Omental fat pad (tissue), 4 donors: ENCODE data around the gene ADRA2B. TPM values are rescaled to one million over a fixed set of nuclear protein-coding genes. Genes with fewer than 3 reads are reported as not detected.
A peak's percentile ranks its signal among the peaks of the same experiment; 100 is the strongest.
"Not testable (repeated sequence)": the region's sequence is repeated elsewhere in the genome, so short reads cannot be mapped to it uniquely, and the experiment has no call there.

Source experiments
- ATAC-seq: fragments of 150-250 bp; one replicate; pipeline ENCODE4 v1.9.1; 2016; ENCODE audit warnings: mild to moderate bottlenecking, moderate library complexity; ENCODE audit not compliant: low FRiP score
- DNase-seq: peaks from one replicate; pipeline ENCODE4 v3.0.0-alpha.2; 2019; ENCODE audit warnings: low spot score
- CTCF ChIP-seq, 3 donors: fragments of 450-650 bp; IDR thresholded peaks; one replicate each; pipeline ENCODE4 v1.5.1; 2016 to 2017; ENCODE audit warnings: antibody characterized with exemption in 3 of 3, mild to moderate bottlenecking in 3 of 3, moderate library complexity in 2 of 3
- total RNA-seq, 4 donors: library from RNA; depleted of rRNA; stranded (reverse); fragments of >200 nt; gene quantifications; one replicate each; pipeline ENCODE4 v1.1.0, GENCODE V29; 2016

Gene ADRA2B
- total RNA-seq, result 1 to 10 TPM in 3 of 4 donors, under 1 TPM in 1; 0.63 to 9.8 (median 2.6) TPM

- DNase-seq (no peak), ATAC-seq (peak; percentile 51)
- TF ChIP-seq CTCF (IDR thresholded peaks at IDR 0.05), result no peak
Observed at GRCh38 chr2:96116424-96116878, at the start of gene ADRA2B. Gene ADRA2B, minus strand, starts transcription at chr2:96116571. Its CDS starts 422 bp downstream, at chr2:96116149.

DNA sequence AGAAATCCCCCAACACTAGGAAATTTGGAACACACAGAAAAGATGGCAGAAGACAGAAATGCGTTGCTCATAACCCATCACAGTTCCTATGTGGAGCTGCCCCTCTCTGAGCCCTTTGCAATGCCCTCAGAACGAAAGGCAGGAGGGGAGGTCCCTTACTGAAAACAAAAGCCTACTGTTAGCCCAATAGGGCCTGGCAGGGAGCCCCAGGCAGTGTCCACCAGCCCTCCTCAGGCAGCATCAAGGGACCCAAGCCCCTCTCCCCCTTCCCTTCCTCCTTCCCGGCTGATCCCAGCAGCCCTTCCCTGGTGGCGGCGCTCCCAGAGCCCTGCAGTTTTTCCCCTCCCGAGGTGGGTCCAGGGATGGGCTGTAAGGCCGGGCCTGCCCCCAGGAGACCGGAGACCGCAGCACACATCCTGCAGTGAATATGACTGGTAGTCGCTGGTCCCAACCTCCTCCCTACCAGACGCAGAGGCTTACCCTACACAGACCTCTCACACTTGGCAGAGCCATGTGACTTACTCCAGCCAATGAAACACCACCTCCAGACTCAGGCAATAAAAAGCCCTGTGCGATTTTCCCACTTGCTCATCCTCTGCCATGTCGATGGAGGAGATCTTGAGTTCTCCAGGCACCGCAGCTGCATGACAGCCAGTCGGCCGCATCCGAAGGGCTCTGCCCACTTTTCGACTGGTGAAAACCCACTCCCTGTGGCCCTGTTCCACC lies 48.3 kb upstream of the ADRA2B start:
- ATAC-seq, result no peak

DNA sequence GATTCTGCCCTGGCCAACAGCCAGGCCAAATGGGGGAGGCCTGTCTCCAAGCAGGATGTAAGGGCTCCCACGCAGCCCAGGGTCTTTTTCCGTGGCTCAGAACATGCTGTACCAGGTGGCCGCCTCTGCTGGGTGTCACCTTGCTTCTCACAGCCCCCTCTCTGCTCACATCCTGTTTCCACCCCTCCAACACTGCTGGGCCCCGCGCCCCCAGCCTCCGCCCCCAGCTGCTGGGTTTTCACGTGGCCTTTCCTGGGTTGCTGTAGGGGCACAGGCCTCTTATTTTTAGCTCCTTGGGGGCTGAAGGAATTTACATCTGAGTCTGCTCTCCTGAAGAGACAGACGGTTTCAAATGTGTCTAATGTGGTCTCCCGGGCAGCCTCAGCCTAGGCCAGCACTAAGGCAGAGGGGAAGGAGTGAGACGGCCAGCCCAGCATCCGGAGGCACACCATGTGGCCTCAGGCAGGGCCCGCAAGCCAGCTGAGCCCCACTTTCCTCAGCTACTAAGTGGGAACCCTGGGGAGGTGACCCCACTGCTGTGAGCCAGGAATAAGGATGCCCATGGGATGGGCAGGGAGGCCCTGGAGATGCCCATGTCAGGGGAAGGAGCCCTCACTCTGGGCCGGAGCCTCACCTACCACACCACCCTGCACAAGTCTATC lies 47.5 kb upstream of the ADRA2B start:
- no peak for ATAC-seq
- no peak for TF ChIP-seq CTCF (IDR thresholded peaks at IDR 0.05)
- DNase-seq, result no peak

More for the DNA sequence above, 48.3 kb upstream of the ADRA2B start:
- no peak for TF ChIP-seq CTCF (IDR thresholded peaks at IDR 0.05)
- DNase-seq, result no peak

DNA sequence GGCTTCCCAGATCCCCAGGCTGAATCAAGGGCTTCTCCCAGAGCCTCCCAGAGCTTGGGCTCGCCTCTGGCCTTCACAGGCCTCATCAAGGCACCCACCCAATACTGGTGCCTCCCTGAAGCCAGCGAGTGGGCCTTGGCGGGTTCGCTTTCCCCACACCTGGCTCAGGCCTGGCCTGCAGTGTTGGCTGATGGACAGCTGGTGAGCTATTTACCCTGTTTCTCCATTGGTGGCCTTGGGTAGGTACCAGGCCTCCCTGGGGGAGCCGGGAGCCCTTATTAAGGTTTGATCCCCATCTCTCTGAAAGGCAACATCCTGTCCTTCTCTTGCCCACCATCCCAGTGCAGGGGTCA lies 47.0 kb upstream of the ADRA2B start:
- no peak for TF ChIP-seq CTCF (IDR thresholded peaks at IDR 0.05)
- ATAC-seq (no peak), DNase-seq (no peak)

GRCh38 chr2:96161898-96162297 lies 45.5 kb upstream of the ADRA2B start:
- ATAC-seq, result no peak
- no peak for DNase-seq
- no peak for TF ChIP-seq CTCF (IDR thresholded peaks at IDR 0.05)

DNA sequence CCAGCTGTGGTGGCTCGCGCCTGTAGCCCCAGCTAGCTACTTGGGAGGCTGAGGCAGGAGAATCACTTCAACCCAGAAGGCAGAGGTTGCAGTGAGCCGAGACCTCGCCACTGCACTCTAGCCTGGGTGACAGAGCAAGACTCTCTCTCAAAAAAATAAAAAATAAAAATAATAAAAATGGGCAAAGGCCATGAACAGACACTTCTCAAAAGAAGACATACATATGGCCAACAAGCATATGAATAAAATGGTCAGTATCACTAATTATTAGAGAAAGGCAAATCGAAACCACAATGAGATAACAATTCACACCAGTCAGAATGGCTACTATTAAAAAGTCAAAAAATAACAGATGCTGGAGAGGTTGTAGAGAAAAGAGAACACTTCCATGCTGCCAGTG lies 44.0 kb upstream of the ADRA2B start:
- DNase-seq, ATAC-seq: not testable (repeated sequence)

DNA sequence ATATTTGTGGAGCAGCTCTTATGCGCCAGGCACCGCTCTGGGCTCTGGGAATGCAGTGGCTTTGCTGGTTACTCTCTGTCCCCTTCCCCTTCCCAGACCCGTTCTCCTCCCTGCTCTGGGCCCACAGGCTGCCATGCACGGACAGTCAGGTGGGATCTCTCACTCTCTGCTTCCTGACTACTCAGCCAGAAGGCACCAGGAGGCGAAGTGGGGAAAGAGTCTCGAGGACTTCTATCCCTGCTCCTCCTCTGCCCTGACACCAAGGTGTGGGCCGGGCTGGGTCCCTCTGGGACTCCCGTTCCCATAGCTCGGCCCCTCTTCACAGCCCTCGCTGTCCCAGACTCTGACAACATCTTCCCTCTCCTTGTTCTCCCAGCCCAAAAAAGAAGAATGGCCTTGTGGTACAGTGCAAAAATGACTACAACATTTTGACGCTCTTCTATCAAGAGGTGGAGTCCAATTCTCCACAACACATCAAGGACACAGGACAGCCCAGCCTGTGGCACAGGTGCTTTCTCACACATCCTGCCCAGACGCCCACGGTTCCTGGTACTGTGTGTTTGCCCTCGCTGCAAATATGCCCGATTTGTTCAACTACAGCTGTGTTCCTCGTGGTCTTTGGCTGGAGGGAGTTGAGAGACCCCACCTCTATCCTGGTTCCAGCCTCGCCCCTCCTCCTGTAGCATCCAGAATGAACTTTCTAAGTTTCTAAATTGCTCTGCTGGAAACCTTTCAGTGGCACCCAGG lies 42.9 kb upstream of the ADRA2B start:
- no peak for DNase-seq
- no peak for ATAC-seq
- no peak for TF ChIP-seq CTCF (IDR thresholded peaks at IDR 0.05)
